Hepatocyte (in vitro differentiated cells): ENCODE measurements around the gene GATC. TPM values are rescaled to one million over a fixed set of nuclear protein-coding genes. Genes with fewer than 3 reads are reported as not detected.
A peak's percentile ranks its signal among the peaks of the same experiment; 100 is the strongest.

Experiments
- DNase-seq: peaks from one replicate; pipeline ENCODE4 v3.0.0-alpha.2; 2016; ENCODE audit warnings: low spot score
- H2AFZ ChIP-seq: fragments of 200-600 bp; sonication (generic); 2 replicates; pipeline ENCODE4 v1.6.0; 2016; ENCODE audit warnings: antibody characterized with exemption, mild to moderate bottlenecking
- H3K27ac ChIP-seq: fragments of 200-600 bp; sonication (generic); 2 replicates; pipeline ENCODE4 v1.5.1; 2016; ENCODE audit warnings: mild to moderate bottlenecking
- H3K27me3 ChIP-seq: fragments of 200-600 bp; sonication (generic); 2 replicates; pipeline ENCODE4 v1.6.1; 2016
- H3K36me3 ChIP-seq: fragments of 200-600 bp; sonication (generic); replicated peaks from 2 replicates; pipeline ENCODE4 v1.5.1; 2016; ENCODE audit warnings: low read depth; ENCODE audit not compliant: insufficient read depth
- H3K4me1 ChIP-seq: fragments of 200-600 bp; sonication (generic); 2 replicates; pipeline ENCODE4 v1.5.1; 2016; ENCODE audit warnings: mild to moderate bottlenecking, moderate library complexity; ENCODE audit not compliant: insufficient read depth
- H3K4me2 ChIP-seq: fragments of 200-600 bp; sonication (generic); 2 replicates; pipeline ENCODE4 v1.6.0; 2016
- H3K4me3 ChIP-seq: fragments of 200-600 bp; sonication (generic); 2 replicates; pipeline ENCODE4 v1.5.1; 2016; ENCODE audit warnings: mild to moderate bottlenecking
- H3K79me2 ChIP-seq: fragments of 200-600 bp; sonication (generic); 2 replicates; pipeline ENCODE4 v1.6.0; 2017; ENCODE audit warnings: mild to moderate bottlenecking
- H3K9me2 ChIP-seq: fragments of 200-600 bp; sonication (generic); replicated peaks from 2 replicates; pipeline ENCODE4 v1.6.0; 2017; ENCODE audit warnings: mild to moderate bottlenecking; ENCODE audit not compliant: insufficient read depth
- H3K9me3 ChIP-seq: fragments of 200-600 bp; sonication (generic); 2 replicates; pipeline ENCODE4 v1.5.1; 2016; ENCODE audit warnings: low read depth, mild to moderate bottlenecking
- H4K20me1 ChIP-seq: fragments of 200-600 bp; sonication (generic); 2 replicates; pipeline ENCODE4 v1.6.0; 2016; ENCODE audit warnings: mild to moderate bottlenecking; ENCODE audit not compliant: insufficient read depth, poor library complexity, severe bottlenecking
- EZH2 ChIP-seq: fragments of 200-600 bp; sonication (generic); IDR thresholded peaks from 2 replicates; pipeline ENCODE4 v1.6.1; 2016; ENCODE audit warnings: antibody characterized with exemption, mild to moderate bottlenecking, borderline replicate concordance
- EZH2phosphoT487 ChIP-seq: fragments of 200-600 bp; sonication (generic); IDR thresholded peaks from one replicate; pipeline ENCODE4 v1.6.1; 2018; ENCODE audit warnings: antibody characterized with exemption, mild to moderate bottlenecking, low read depth, moderate library complexity; ENCODE audit not compliant: unreplicated experiment, severe bottlenecking
- WGBS: methylation state at CpG from one replicate; pipeline ENCODE4 v1.1.6; 2016; ENCODE audit warnings: low lambda C conversion rate; ENCODE audit errors: missing lambda C conversion rate; 5-methylcytosine and 5-hydroxymethylcytosine counted together
- polyA plus RNA-seq: library from polyadenylated mRNA; unstranded; fragments of >200 nt; fragmentation: Nextera tagmentation; extraction: Ambion mirVana; gene quantifications from 2 replicates; pipeline ENCODE4 v1.2.1, GENCODE V29; 2016
- total RNA-seq: library from RNA; depleted of rRNA; stranded (reverse); fragments of >200 nt; gene quantifications from 2 replicates; pipeline ENCODE4 v1.2.3, GENCODE V29; 2014
- TF ChIP-seq, protein P1 (sequence below): fragments of 200-600 bp; sonication (generic); IDR thresholded peaks from 2 replicates; pipeline ENCODE4 v1.5.1; 2016; ENCODE audit warnings: antibody characterized with exemption, mild to moderate bottlenecking; ENCODE audit not compliant: poor library complexity

GATC gene
- total and polyA plus RNA-seq, 2 experiments from 2014 or later = 19.0 to 35.0 TPM

DNA sequence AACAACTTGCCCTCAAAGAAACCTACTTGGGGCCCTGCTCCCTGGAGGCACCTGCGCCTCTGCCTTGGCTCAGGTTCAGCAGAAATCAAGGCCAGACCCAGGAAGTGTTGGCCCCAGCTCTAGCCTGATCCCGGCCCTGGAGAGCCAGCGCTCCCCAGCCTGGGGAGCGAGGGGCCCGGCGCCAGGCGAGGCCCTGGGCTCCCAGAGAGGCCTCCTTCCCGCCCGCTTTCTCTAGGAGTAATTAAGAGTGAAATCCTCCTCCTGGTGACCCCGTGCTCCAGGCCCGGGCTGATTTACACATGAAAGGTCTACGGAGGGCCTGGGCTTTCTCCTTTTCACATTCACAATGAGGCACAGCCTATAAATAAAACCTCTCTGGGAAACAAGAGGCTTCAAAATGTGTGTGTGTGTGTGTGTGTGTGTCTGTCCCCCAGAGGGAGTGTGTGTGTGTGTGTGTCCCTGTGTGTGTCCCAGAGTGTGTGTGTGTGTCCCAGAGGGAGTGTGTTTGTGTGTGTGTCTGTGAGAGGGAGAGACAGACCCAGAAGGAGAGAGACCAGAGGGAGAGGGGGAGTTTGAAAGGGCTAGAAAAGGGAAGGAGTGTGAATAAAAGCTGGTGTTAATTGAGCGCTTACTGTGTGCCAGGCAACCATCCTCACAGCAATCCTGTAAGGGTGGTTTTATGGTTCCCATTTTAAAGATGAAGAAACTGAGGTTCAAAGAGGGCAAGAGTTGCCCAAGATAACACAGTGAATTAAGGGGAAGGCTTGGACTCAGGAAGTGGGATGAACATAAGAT is 32.1 kb upstream of the GATC start:
- H3K4me2 ChIP-seq = no peak overlapping the region
- no peaks in the 10 kb centered on the region for H3K36me3 ChIP-seq

DNA sequence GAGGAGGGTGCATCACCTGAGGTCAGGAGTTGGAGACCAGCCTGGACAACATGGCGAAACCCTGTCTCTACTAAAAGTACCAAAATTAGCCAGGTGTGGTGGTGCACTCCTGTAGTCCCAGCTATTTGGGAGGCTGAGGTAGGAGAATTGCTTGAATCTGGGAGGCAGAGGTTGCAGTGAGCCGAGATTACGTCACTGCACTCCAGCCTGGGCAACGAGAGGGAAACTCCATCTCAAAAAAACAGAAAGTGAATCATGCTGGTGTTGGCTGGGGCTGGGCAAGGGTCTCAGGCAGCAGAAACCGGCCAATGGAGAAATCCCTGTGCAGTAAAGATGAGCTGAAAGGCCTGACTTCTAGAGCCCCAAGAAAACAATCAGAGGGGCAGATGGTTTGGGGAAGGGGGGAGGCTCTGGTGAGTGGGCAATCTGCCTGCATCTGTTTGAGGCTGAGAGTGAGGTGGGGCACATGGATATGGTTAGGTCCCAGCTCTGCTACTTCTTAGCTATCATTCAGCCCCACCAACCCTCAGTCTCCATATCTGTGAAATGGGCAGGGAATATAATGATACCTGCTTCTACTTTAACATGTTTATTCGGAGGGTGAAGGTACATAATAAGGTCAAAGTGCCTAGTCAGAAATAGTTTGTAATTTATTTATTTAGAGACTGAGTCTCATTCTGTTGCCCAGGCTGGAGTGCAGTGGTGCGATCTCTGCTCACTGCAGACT is 29.6 kb upstream of the GATC start:
- H3K4me3 ChIP-seq = no peak overlapping the region
- H3K36me3 ChIP-seq = no peaks in the 10 kb centered on the region
- no peak for DNase-seq
- WGBS = 87% methylated on average over 7 of the region's 7 CpGs
- no peak overlapping the region for H3K27ac ChIP-seq
- H3K9me3 ChIP-seq = no peaks in the 10 kb centered on the region
- H3K9me2 ChIP-seq = no peaks in the 10 kb centered on the region
- peaks cover 6% of the 10 kb centered on the region for H3K4me1 ChIP-seq
- H4K20me1 ChIP-seq = no peaks in the 10 kb centered on the region
- H2AFZ ChIP-seq = no peak overlapping the region
- H3K27me3 ChIP-seq = no peaks in the 10 kb centered on the region
- no peak overlapping the region for H3K4me2 ChIP-seq
- TF ChIP-seq, protein P1, sequence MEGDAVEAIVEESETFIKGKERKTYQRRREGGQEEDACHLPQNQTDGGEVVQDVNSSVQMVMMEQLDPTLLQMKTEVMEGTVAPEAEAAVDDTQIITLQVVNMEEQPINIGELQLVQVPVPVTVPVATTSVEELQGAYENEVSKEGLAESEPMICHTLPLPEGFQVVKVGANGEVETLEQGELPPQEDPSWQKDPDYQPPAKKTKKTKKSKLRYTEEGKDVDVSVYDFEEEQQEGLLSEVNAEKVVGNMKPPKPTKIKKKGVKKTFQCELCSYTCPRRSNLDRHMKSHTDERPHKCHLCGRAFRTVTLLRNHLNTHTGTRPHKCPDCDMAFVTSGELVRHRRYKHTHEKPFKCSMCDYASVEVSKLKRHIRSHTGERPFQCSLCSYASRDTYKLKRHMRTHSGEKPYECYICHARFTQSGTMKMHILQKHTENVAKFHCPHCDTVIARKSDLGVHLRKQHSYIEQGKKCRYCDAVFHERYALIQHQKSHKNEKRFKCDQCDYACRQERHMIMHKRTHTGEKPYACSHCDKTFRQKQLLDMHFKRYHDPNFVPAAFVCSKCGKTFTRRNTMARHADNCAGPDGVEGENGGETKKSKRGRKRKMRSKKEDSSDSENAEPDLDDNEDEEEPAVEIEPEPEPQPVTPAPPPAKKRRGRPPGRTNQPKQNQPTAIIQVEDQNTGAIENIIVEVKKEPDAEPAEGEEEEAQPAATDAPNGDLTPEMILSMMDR = no peak
- TF ChIP-seq EZH2 (no peak), EZH2phosphoT487 (no peak)
- no peaks in the 10 kb centered on the region for H3K79me2 ChIP-seq

More for the DNA sequence above, 32.1 kb upstream of the GATC start:
- TF ChIP-seq EZH2phosphoT487 (no peak), EZH2 (no peak)
- TF ChIP-seq, protein P1 = no peak
- Histone ChIP-seq H3K9me2 (no peaks in the 10 kb centered on the region), H3K27ac (peak overlapping the region; percentile 12), H2AFZ (peak overlapping the region; percentile 88), H3K4me3 (no peak overlapping the region), H3K9me3 (no peaks in the 10 kb centered on the region), H4K20me1 (no peaks in the 10 kb centered on the region), H3K79me2 (no peaks in the 10 kb centered on the region), H3K27me3 (no peaks in the 10 kb centered on the region), H3K4me1 (peaks cover 6% of the 10 kb centered on the region)
- peak; percentile 30 for DNase-seq
- WGBS = 47% methylated on average over 13 of the region's 13 CpGs

DNA sequence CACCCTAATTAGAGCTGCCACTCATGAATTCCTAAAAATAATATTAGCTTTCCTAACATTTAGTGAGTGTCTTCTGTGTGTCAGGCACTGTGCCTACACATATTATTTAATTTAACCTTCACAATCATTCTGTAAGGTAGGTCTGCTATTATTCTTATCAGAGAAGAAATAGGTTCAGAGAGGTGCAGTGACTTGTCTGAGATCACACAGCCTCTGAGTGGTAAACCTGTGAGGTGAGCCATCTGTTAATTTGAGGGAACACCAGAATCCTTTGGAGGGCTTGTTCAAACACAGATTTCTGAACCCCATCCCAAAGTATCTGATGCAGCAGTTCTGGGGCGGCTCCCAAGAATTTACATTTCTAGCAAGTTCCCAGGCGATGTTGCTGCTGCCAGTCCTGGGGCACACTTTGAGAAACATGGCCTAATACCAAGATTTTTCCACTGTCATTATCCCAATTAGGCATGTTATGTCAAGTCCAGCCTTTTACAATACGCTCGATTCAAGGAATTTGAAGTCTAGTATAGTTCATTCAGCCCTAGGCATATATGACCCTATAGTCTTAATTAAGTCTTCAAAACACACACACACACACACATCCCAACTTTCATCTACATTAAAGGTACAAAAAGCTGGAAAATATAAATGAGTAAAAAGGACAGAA is 28.2 kb upstream of the GATC start:
- H3K4me2 ChIP-seq = no peak overlapping the region
- no peaks in the 10 kb centered on the region for H3K9me2 ChIP-seq
- H2AFZ ChIP-seq = no peak overlapping the region
- TF ChIP-seq, protein P1 = no peak
- TF ChIP-seq EZH2 (no peak), EZH2phosphoT487 (no peak)
- H3K4me1 ChIP-seq = peaks cover 6% of the 10 kb centered on the region
- no peaks in the 10 kb centered on the region for H4K20me1 ChIP-seq
- no peak for DNase-seq
- no peaks in the 10 kb centered on the region for H3K27me3 ChIP-seq
- no peaks in the 10 kb centered on the region for H3K79me2 ChIP-seq
- H3K36me3 ChIP-seq = no peaks in the 10 kb centered on the region
- WGBS = 90% methylated on average over 4 of the region's 4 CpGs
- no peak overlapping the region for H3K27ac ChIP-seq
- H3K9me3 ChIP-seq = no peaks in the 10 kb centered on the region
- no peak overlapping the region for H3K4me3 ChIP-seq
